GM23338 (cell line): ENCODE data around the gene KCNB1. TPM values are rescaled to one million over a fixed set of nuclear protein-coding genes. Genes with fewer than 3 reads are reported as not detected.

Source experiments
- ATAC-seq: fragments of 200-7000 bp; cut with Tn5 transposase; 3 replicates; pipeline ENCODE4 v1.9.1; 2020
- DNase-seq: peaks from one replicate; pipeline ENCODE4 v3.0.0-alpha.2; 2015; ENCODE audit warnings: low spot score
- H2AFZ ChIP-seq: fragments of 200-600 bp; sonication (generic); 2 replicates; pipeline ENCODE4 v1.8.0; 2016; ENCODE audit warnings: antibody characterized with exemption, mild to moderate bottlenecking, moderate library complexity
- H3F3A ChIP-seq: fragments of 200-600 bp; sonication (generic); replicated peaks from 2 replicates; pipeline ENCODE4 v1.8.0; 2017; ENCODE audit warnings: antibody characterized with exemption, mixed run types, low read depth
- H3K27ac ChIP-seq: fragments of 200-600 bp; sonication (generic); 2 replicates; pipeline ENCODE4 v1.6.1; 2016; ENCODE audit warnings: low read depth
- H3K27me3 ChIP-seq: fragments of 200-600 bp; sonication (generic); 2 replicates; pipeline ENCODE4 v1.8.0; 2016; ENCODE audit warnings: mild to moderate bottlenecking, mixed run types, moderate library complexity; ENCODE audit not compliant: insufficient read depth
- H3K36me3 ChIP-seq: fragments of 200-600 bp; sonication (generic); 2 replicates; pipeline ENCODE4 v1.8.0; 2016; ENCODE audit warnings: mild to moderate bottlenecking; ENCODE audit not compliant: insufficient read depth
- H3K4me1 ChIP-seq: fragments of 200-600 bp; sonication (generic); 2 replicates; pipeline ENCODE4 v1.8.0; 2016; ENCODE audit warnings: mild to moderate bottlenecking, moderate library complexity; ENCODE audit not compliant: insufficient read depth
- H3K4me2 ChIP-seq: fragments of 200-600 bp; sonication (generic); 2 replicates; pipeline ENCODE4 v1.7.1; 2017; ENCODE audit warnings: mixed run types
- H3K4me3 ChIP-seq: fragments of 200-600 bp; sonication (generic); 2 replicates; pipeline ENCODE4 v1.6.1; 2016; ENCODE audit warnings: mixed run types
- H3K79me2 ChIP-seq: fragments of 200-600 bp; sonication (generic); replicated peaks from 2 replicates; pipeline ENCODE4 v1.8.0; 2017; ENCODE audit warnings: mild to moderate bottlenecking; ENCODE audit not compliant: insufficient read depth
- H3K9me2 ChIP-seq: fragments of 200-600 bp; sonication (generic); 2 replicates; pipeline ENCODE4 v1.8.0; 2017; ENCODE audit not compliant: insufficient read depth
- H4K20me1 ChIP-seq: fragments of 200-600 bp; sonication (generic); replicated peaks from 2 replicates; pipeline ENCODE4 v1.8.0; 2017; ENCODE audit warnings: mild to moderate bottlenecking; ENCODE audit not compliant: insufficient read depth
- H3K27ac Mint-ChIP-seq: 2 replicates; pipeline ENCODE4 v1.8.0; 2020; ENCODE audit warnings: inconsistent platforms, mild to moderate bottlenecking, moderate library complexity, mixed read lengths
- H3K27me3 Mint-ChIP-seq: 3 replicates; pipeline ENCODE4 v1.8.0; 2022; ENCODE audit warnings: low read depth, mild to moderate bottlenecking, moderate library complexity, mixed read lengths, inconsistent platforms; ENCODE audit not compliant: insufficient read depth, poor library complexity
- H3K36me3 Mint-ChIP-seq: 3 replicates; pipeline ENCODE4 v1.8.0; 2021; ENCODE audit warnings: low read depth, mild to moderate bottlenecking, inconsistent platforms, moderate library complexity, mixed read lengths
- H3K4me1 Mint-ChIP-seq: 3 replicates; pipeline ENCODE4 v1.8.0; 2020; ENCODE audit warnings: mild to moderate bottlenecking, inconsistent platforms, mixed read lengths
- H3K4me3 Mint-ChIP-seq: 3 replicates; pipeline ENCODE4 v1.8.0; 2021; ENCODE audit warnings: moderate library complexity, mild to moderate bottlenecking, inconsistent platforms, mixed read lengths
- H3K9me3 Mint-ChIP-seq: 3 replicates; pipeline ENCODE4 v1.8.0; 2020; ENCODE audit warnings: moderate library complexity, mild to moderate bottlenecking, inconsistent platforms, mixed read lengths
- CREB1 ChIP-seq: fragments of 250-450 bp; sonication (Bioruptor Pico); IDR thresholded peaks from 2 replicates; pipeline ENCODE4 v1.5.0; 2020; ENCODE audit warnings: low read depth, mild to moderate bottlenecking, moderate library complexity
- CTCF ChIP-seq, 2 experiments: fragments of 200-600 bp in 1 of 2; sonication (generic) in 1 of 2; conservative IDR thresholded peaks; 2 replicates each; pipeline versions ENCODE4 v1.5.1 to v1.6.1; 2016 to 2017; ENCODE audit warnings: antibody characterized with exemption in 2 of 2, low read depth in 2 of 2, mild to moderate bottlenecking in 2 of 2, moderate library complexity in 1 of 2
- ETS1 ChIP-seq: IDR thresholded peaks from 2 replicates; pipeline ENCODE4 v1.6.1; 2016; ENCODE audit warnings: antibody characterized with exemption
- EZH2 ChIP-seq: fragments of 200-600 bp; sonication (generic); IDR thresholded peaks from one replicate; pipeline ENCODE4 v1.8.0; 2017; ENCODE audit warnings: antibody characterized with exemption, mild to moderate bottlenecking, low read depth; ENCODE audit not compliant: unreplicated experiment
- EZH2phosphoT487 ChIP-seq: fragments of 200-600 bp; sonication (generic); IDR thresholded peaks from one replicate; pipeline ENCODE4 v1.8.1; 2018; ENCODE audit warnings: antibody characterized with exemption; ENCODE audit not compliant: unreplicated experiment
- JUNB ChIP-seq: IDR thresholded peaks from one replicate; pipeline ENCODE4 v1.6.1; 2016; ENCODE audit warnings: antibody characterized with exemption; ENCODE audit not compliant: unreplicated experiment
- NANOG ChIP-seq: IDR thresholded peaks from 2 replicates; pipeline ENCODE4 v1.6.1; 2016; ENCODE audit warnings: antibody characterized with exemption, borderline replicate concordance
- POLR2AphosphoS5 ChIP-seq: IDR thresholded peaks from 2 replicates; pipeline ENCODE4 v1.6.1; 2016; ENCODE audit warnings: antibody characterized with exemption, low read depth
- REST ChIP-seq: IDR thresholded peaks from one replicate; pipeline ENCODE4 v1.6.1; 2018; ENCODE audit warnings: antibody characterized with exemption; ENCODE audit not compliant: unreplicated experiment
- STAT1 ChIP-seq: IDR thresholded peaks from one replicate; pipeline ENCODE4 v1.6.1; 2016; ENCODE audit warnings: antibody characterized with exemption; ENCODE audit not compliant: unreplicated experiment
- ZNF114 ChIP-seq: fragments of 250-450 bp; sonication (Bioruptor Pico); IDR thresholded peaks from 2 replicates; pipeline ENCODE4 v1.5.0; 2020; ENCODE audit warnings: mild to moderate bottlenecking, moderate library complexity
- ZNF331 ChIP-seq: fragments of 250-450 bp; sonication (Bioruptor Pico); IDR thresholded peaks from 2 replicates; pipeline ENCODE4 v1.5.0; 2020; ENCODE audit warnings: low read depth, mild to moderate bottlenecking, moderate library complexity
- ZNF462 ChIP-seq: fragments of 250-450 bp; sonication (Bioruptor Pico); IDR thresholded peaks from 2 replicates; pipeline ENCODE4 v1.5.0; 2020; ENCODE audit warnings: mild to moderate bottlenecking, moderate library complexity
- polyA plus RNA-seq: library from polyadenylated mRNA; unstranded; fragments of >200 nt; fragmentation: Nextera tagmentation; extraction: Ambion mirVana; gene quantifications from 2 replicates; pipeline ENCODE4 v1.2.1, GENCODE V29; 2016
- total RNA-seq: library from RNA; depleted of rRNA; stranded (reverse); fragments of >200 nt; shearing (Covaris generic); gene quantifications from 2 replicates; pipeline ENCODE4 v1.2.3, GENCODE V29; 2014

The KCNB1 gene
- total and polyA plus RNA-seq, 2 experiments from 2014 or later = 0.28 to 0.29 TPM

- Mint-ChIP-seq H3K4me1 (peaks cover 5% of the 10 kb centered on the region), H3K9me3 (no peaks in the 10 kb centered on the region), H3K27me3 (no peaks in the 10 kb centered on the region), H3K27ac (no peak overlapping the region), H3K4me3 (no peak overlapping the region), H3K36me3 (peaks cover 8% of the 10 kb centered on the region)
- DNase-seq = no peak
- no peaks in the 10 kb centered on the region for H3K79me2 ChIP-seq
- H2AFZ ChIP-seq = no peak overlapping the region
- no peak overlapping the region for H3K4me3 ChIP-seq
- H3K27me3 ChIP-seq = no peaks in the 10 kb centered on the region
- no peak for ATAC-seq
- H4K20me1 ChIP-seq = no peaks in the 10 kb centered on the region
- TF ChIP-seq REST = no peak
- no peak for TF ChIP-seq CTCF (conservative IDR thresholded peaks at IDR 0.05; ENCODE audit: low read depth in 2 of 2)
- TF ChIP-seq CREB1 (CRISPR knock-in tag) = no peak
- TF ChIP-seq NANOG = no peak
- TF ChIP-seq ZNF114 (CRISPR knock-in tag) = no peak
- no peak for TF ChIP-seq JUNB
- TF ChIP-seq ZNF462 (CRISPR knock-in tag) = no peak
- no peak for TF ChIP-seq EZH2phosphoT487
- TF ChIP-seq POLR2AphosphoS5 = no peak
- no peak for TF ChIP-seq ETS1
- no peak for TF ChIP-seq ZNF331 (CRISPR knock-in tag)
- no peak for TF ChIP-seq STAT1
- TF ChIP-seq EZH2 = no peak
- no peaks in the 10 kb centered on the region for H3K4me1 ChIP-seq
- H3K27ac ChIP-seq = no peak overlapping the region
- H3K4me2 ChIP-seq = no peak overlapping the region
- no peaks in the 10 kb centered on the region for H3K36me3 ChIP-seq
- no peaks in the 10 kb centered on the region for H3F3A ChIP-seq
- 0 out of 2 replicates have a peak, but pooled peaks cover 6% of the 10 kb centered on the region for H3K9me2 ChIP-seq
These were observed 29.5 kb upstream of the KCNB1 start for GRCh38 chr20:49511788-49512525.
